ENCODE results near the gene OR4M1.
"Not testable (repeated sequence)": the region's sequence is repeated elsewhere in the genome, so short reads cannot be mapped to it uniquely, and the experiment has no call there.

The OR4M1 gene

GRCh38 chr14:19773204-19773603, at the start of gene OR4M1:
Gene OR4M1, plus strand, starts transcription at chr14:19773504. Its CDS starts 6,819 bp downstream, at chr14:19780323.
- TF ChIP-seq NFIC (IDR thresholded peaks at IDR 0.05); EP300 (IDR thresholded peaks at IDR 0.05; ENCODE audit: borderline replicate concordance); TAF1 (IDR thresholded peaks at IDR 0.05; ENCODE audit: low read depth): not testable (repeated sequence)

GRCh38 chr14:19729359-19729758, 43.9 kb upstream of the OR4M1 start:
- TF ChIP-seq FOXM1 (IDR thresholded peaks at IDR 0.05; ENCODE audit: borderline replicate concordance, low read depth) (no peak), EP300 (IDR thresholded peaks at IDR 0.05; ENCODE audit: borderline replicate concordance) (no peak), YY1 (IDR thresholded peaks at IDR 0.05; ENCODE audit: low read depth) (no peak), TAF1 (IDR thresholded peaks at IDR 0.05; ENCODE audit: low read depth) (no peak), RAD21 (IDR thresholded peaks at IDR 0.05; ENCODE audit: low read depth) (no peak), REST (IDR thresholded peaks at IDR 0.05; ENCODE audit: low read depth) (no peak), TCF12 (IDR thresholded peaks at IDR 0.05; ENCODE audit: low read depth) (no peak), CEBPB (IDR thresholded peaks at IDR 0.05) (no peak), USF1 (IDR thresholded peaks at IDR 0.05) (no peak), TEAD4 (IDR thresholded peaks at IDR 0.05) (no peak), MAX (IDR thresholded peaks at IDR 0.05) (no peak), ZBTB7A (IDR thresholded peaks at IDR 0.05; ENCODE audit: low read depth) (no peak), NFIC (IDR thresholded peaks at IDR 0.05) (no peak), CREB1 (IDR thresholded peaks at IDR 0.05; ENCODE audit: low read depth) (no peak)

GRCh38 chr14:19729763-19730162, 43.5 kb upstream of the OR4M1 start:
- TF ChIP-seq YY1 (IDR thresholded peaks at IDR 0.05; ENCODE audit: low read depth) (no peak), EGR1 (IDR thresholded peaks at IDR 0.05) (no peak), NFIC (IDR thresholded peaks at IDR 0.05) (no peak), RAD21 (IDR thresholded peaks at IDR 0.05; ENCODE audit: low read depth) (no peak), REST (IDR thresholded peaks at IDR 0.05; ENCODE audit: low read depth) (no peak), MAX (IDR thresholded peaks at IDR 0.05) (no peak), CREB1 (IDR thresholded peaks at IDR 0.05; ENCODE audit: low read depth) (no peak), ZBTB7A (IDR thresholded peaks at IDR 0.05; ENCODE audit: low read depth) (no peak), USF1 (IDR thresholded peaks at IDR 0.05) (no peak), TEAD4 (IDR thresholded peaks at IDR 0.05) (no peak)

GRCh38 chr14:19743256-19743655, 30.0 kb upstream of the OR4M1 start, which contains the start of gene OR4Q3:
Gene OR4Q3, plus strand, starts transcription at chr14:19743571.
- TF ChIP-seq RAD21 (IDR thresholded peaks at IDR 0.05; ENCODE audit: low read depth) (no peak), FOXM1 (IDR thresholded peaks at IDR 0.05; ENCODE audit: borderline replicate concordance, low read depth) (no peak), TAF1 (IDR thresholded peaks at IDR 0.05; ENCODE audit: low read depth) (no peak), TCF12 (IDR thresholded peaks at IDR 0.05; ENCODE audit: low read depth) (no peak), YY1 (IDR thresholded peaks at IDR 0.05; ENCODE audit: low read depth) (no peak), EGR1 (IDR thresholded peaks at IDR 0.05) (no peak), TEAD4 (IDR thresholded peaks at IDR 0.05) (no peak), NFIC (IDR thresholded peaks at IDR 0.05) (no peak), USF1 (IDR thresholded peaks at IDR 0.05) (no peak), MAX (IDR thresholded peaks at IDR 0.05) (no peak), REST (IDR thresholded peaks at IDR 0.05; ENCODE audit: low read depth) (no peak), CREB1 (IDR thresholded peaks at IDR 0.05; ENCODE audit: low read depth) (no peak), CEBPB (IDR thresholded peaks at IDR 0.05) (no peak), EP300 (IDR thresholded peaks at IDR 0.05; ENCODE audit: borderline replicate concordance) (no peak), ZBTB7A (IDR thresholded peaks at IDR 0.05; ENCODE audit: low read depth) (no peak)

Data from Ishikawa (cell line).